HCT116 (cell line): ENCODE results near the gene TBPL1. TPM values are rescaled to one million over a fixed set of nuclear protein-coding genes. Genes with fewer than 3 reads are reported as not detected.

Experiments used
- ATAC-seq: fragments of 200-7000 bp; cut with Tn5 transposase; 2 replicates; pipeline ENCODE4 v1.9.1; 2020; ENCODE audit warnings: mild to moderate bottlenecking, moderate library complexity
- BruUV-seq: library from RNA; stranded (reverse); fragments of 400-500 nt; replicated peaks from 2 replicates; lab custom pipeline; 2021; lab: Mats Ljungman, UMichigan
- CTCF ChIA-PET: fragments of 300-600 bp; sonication (Branson Sonifier 250); formaldehyde crosslinking; loops from one replicate; lab custom pipeline; 2021; ENCODE audit warnings: antibody characterized with exemption; lab: Charles Lee
- POLR2A ChIA-PET: fragments of 300-600, 350-600 bp; sonication (Branson Sonifier 250); formaldehyde crosslinking; loops from one replicate; lab custom pipeline; 2021; ENCODE audit warnings: antibody characterized with exemption; lab: Charles Lee
- RAD21 ChIA-PET, 2 experiments: fragments of 300-600 bp; sonication (Branson Sonifier 250); formaldehyde crosslinking; loops; one replicate each; lab custom pipeline; 2023; ENCODE audit warnings: low total read pairs in 2 of 2; ENCODE audit not compliant: uncharacterized antibody in 2 of 2, unreplicated experiment in 2 of 2, low non-redundant PET in 1 of 2; lab: Charles Lee
- DNase-seq: peaks from one replicate; pipeline ENCODE4 v3.0.0-alpha.2; 2010; ENCODE audit warnings: low read depth, low spot score
- H2AFZ ChIP-seq: fragments of 200-600 bp; shearing (Covaris generic), sonication (generic); 2 replicates; pipeline ENCODE4 v1.6.1; 2017; ENCODE audit warnings: low read depth, mixed run types, mixed read lengths, antibody characterized with exemption, low read length; ENCODE audit not compliant: poor library complexity, severe bottlenecking
- H3K27ac ChIP-seq: 2 replicates; pipeline ENCODE4 v1.5.1; 2012; ENCODE audit warnings: low read depth, low read length
- H3K27me3 ChIP-seq: fragments of 200-600 bp; sonication (generic); 2 replicates; pipeline ENCODE4 v1.6.1; 2016; ENCODE audit warnings: mixed run types, low read length, mixed read lengths; ENCODE audit not compliant: insufficient read depth
- H3K36me3 ChIP-seq, 2 experiments: fragments of 200-500 bp in 1 of 2; fragments of 200-600 bp in 1 of 2; sonication (Bioruptor generic) in 1 of 2; sonication (generic) in 1 of 2; 2 replicates each; pipeline versions ENCODE4 v1.5.1 to v1.6.1; 2014 to 2016; ENCODE audit warnings: low read length in 2 of 2, inconsistent platforms in 1 of 2, mixed read lengths in 1 of 2, mixed run types in 1 of 2; ENCODE audit not compliant: insufficient read depth in 2 of 2, control insufficient read depth in 1 of 2
- H3K4me1 ChIP-seq, 2 experiments: fragments of 200-600 bp in 1 of 2; sonication (generic) in 1 of 2; 2 replicates each; pipeline versions ENCODE4 v1.5.1 to v1.6.1; 2012 to 2017; ENCODE audit warnings: low read length in 2 of 2, inconsistent platforms in 1 of 2, mild to moderate bottlenecking in 1 of 2, mixed read lengths in 1 of 2, mixed run types in 1 of 2, moderate library complexity in 1 of 2; ENCODE audit not compliant: insufficient read depth in 2 of 2, control insufficient read depth in 1 of 2
- H3K4me2 ChIP-seq: fragments of 200-600 bp; sonication (generic); 2 replicates; pipeline ENCODE4 v1.6.1; 2017; ENCODE audit warnings: mixed run types, low read length, mixed read lengths
- H3K4me3 ChIP-seq, 2 experiments: fragments of 200-600 bp in 1 of 2; sonication (generic) in 1 of 2; replicated peaks in 1 of 2; 2 replicates each; pipeline ENCODE4 v1.5.1; 2011 to 2016; ENCODE audit warnings: low read length in 2 of 2, control low read depth in 1 of 2, low read depth in 1 of 2, mild to moderate bottlenecking in 1 of 2, mixed read lengths in 1 of 2, mixed run types in 1 of 2
- H3K79me2 ChIP-seq: fragments of 200-600 bp; sonication (generic); 2 replicates; pipeline ENCODE4 v1.6.1; 2017; ENCODE audit warnings: mild to moderate bottlenecking, mixed run types, low read length, moderate library complexity, mixed read lengths; ENCODE audit not compliant: insufficient read depth
- H3K9ac ChIP-seq: fragments of 200-600 bp; sonication (generic); 2 replicates; pipeline ENCODE4 v1.6.1; 2016; ENCODE audit warnings: low read length, mixed read lengths
- H3K9me2 ChIP-seq: fragments of 200-600 bp; sonication (generic), shearing (Covaris generic); 2 replicates; pipeline ENCODE4 v1.6.1; 2017; ENCODE audit warnings: mixed run types, mild to moderate bottlenecking, moderate library complexity; ENCODE audit not compliant: insufficient read depth
- H3K9me3 ChIP-seq, 2 experiments: fragments of 200-500 bp in 1 of 2; fragments of 200-600 bp in 1 of 2; sonication (Bioruptor generic) in 1 of 2; sonication (generic) in 1 of 2; 2 replicates each; pipeline ENCODE4 v1.6.1; 2014 to 2017; ENCODE audit warnings: low read length in 2 of 2, mixed read lengths in 2 of 2, inconsistent platforms in 1 of 2, low read depth in 1 of 2, mild to moderate bottlenecking in 1 of 2, mixed run types in 1 of 2, moderate library complexity in 1 of 2; ENCODE audit not compliant: control insufficient read depth in 1 of 2, insufficient read depth in 1 of 2
- H4K20me1 ChIP-seq: fragments of 200-600 bp; sonication (generic), shearing (Covaris generic); 2 replicates; pipeline ENCODE4 v1.6.1; 2017; ENCODE audit warnings: mixed run types, mild to moderate bottlenecking, moderate library complexity; ENCODE audit not compliant: insufficient read depth
- ATF3 ChIP-seq: IDR thresholded peaks from 2 replicates; pipeline ENCODE4 v1.6.1; 2012
- CBX3 ChIP-seq: IDR thresholded peaks from 2 replicates; pipeline ENCODE4 v1.6.1; 2012; ENCODE audit warnings: low read depth
- CEBPB ChIP-seq: IDR thresholded peaks from 2 replicates; pipeline ENCODE4 v1.6.1; 2012; ENCODE audit warnings: low read depth
- CTCF ChIP-seq, 3 experiments: fragments of 200-600 bp in 1 of 3; sonication (generic) in 1 of 3; IDR thresholded peaks in 2 of 3; conservative IDR thresholded peaks in 1 of 3; 2 replicates each; pipeline ENCODE4 v1.5.1; 2012 to 2017; ENCODE audit warnings: low read depth in 2 of 3, low read length in 2 of 3, antibody characterized with exemption in 1 of 3, borderline replicate concordance in 1 of 3, control low read depth in 1 of 3, mild to moderate bottlenecking in 1 of 3, mixed read lengths in 1 of 3, mixed run types in 1 of 3, moderate library complexity in 1 of 3; ENCODE audit not compliant: insufficient read depth in 1 of 3
- EGR1 ChIP-seq: IDR thresholded peaks from 2 replicates; pipeline ENCODE4 v1.6.1; 2012; ENCODE audit warnings: low read depth
- ELF1 ChIP-seq: IDR thresholded peaks from 2 replicates; pipeline ENCODE4 v1.6.1; 2012; ENCODE audit warnings: low read depth, borderline replicate concordance
- EZH2 ChIP-seq: fragments of 200-600 bp; sonication (generic); IDR thresholded peaks from 2 replicates; pipeline ENCODE4 v1.6.1; 2017; ENCODE audit warnings: antibody characterized with exemption, mixed run types
- EZH2phosphoT487 ChIP-seq: fragments of 200-600 bp; IDR thresholded peaks from 2 replicates; pipeline ENCODE4 v1.6.1; 2018; ENCODE audit warnings: antibody characterized with exemption, borderline replicate concordance
- FOSL1 ChIP-seq: IDR thresholded peaks from 2 replicates; pipeline ENCODE4 v1.6.1; 2012; ENCODE audit warnings: low read depth
- JUND ChIP-seq: IDR thresholded peaks from 2 replicates; pipeline ENCODE4 v1.6.1; 2012
- MAX ChIP-seq: IDR thresholded peaks from 2 replicates; pipeline ENCODE4 v1.6.1; 2012
- POLR2A ChIP-seq: IDR thresholded peaks from 2 replicates; pipeline ENCODE4 v1.7.0; 2011; ENCODE audit warnings: borderline replicate concordance; ENCODE audit not compliant: insufficient read depth, insufficient read length; ENCODE audit errors: extremely low read depth
- REST ChIP-seq: IDR thresholded peaks from 2 replicates; pipeline ENCODE4 v1.6.1; 2012; ENCODE audit warnings: low read depth
- SP1 ChIP-seq: IDR thresholded peaks from 2 replicates; pipeline ENCODE4 v1.6.1; 2012; ENCODE audit warnings: low read depth
- SRF ChIP-seq: IDR thresholded peaks from 2 replicates; pipeline ENCODE4 v1.6.1; 2012; ENCODE audit warnings: low read depth
- YY1 ChIP-seq: IDR thresholded peaks from 2 replicates; pipeline ENCODE4 v1.6.1; 2011; ENCODE audit warnings: low read length, low read depth, moderate library complexity, mild to moderate bottlenecking; ENCODE audit not compliant: insufficient replicate concordance; ENCODE audit errors: extremely low read depth
- ZBTB33 ChIP-seq: IDR thresholded peaks from 2 replicates; pipeline ENCODE4 v1.6.1; 2011; ENCODE audit warnings: mild to moderate bottlenecking, low read length, moderate library complexity; ENCODE audit not compliant: insufficient replicate concordance; ENCODE audit errors: extremely low read depth
- ZNF274 ChIP-seq: fragments of 200-500 bp; sonication (Bioruptor generic); IDR thresholded peaks from 2 replicates; pipeline ENCODE4 v1.6.1; 2014; ENCODE audit warnings: mild to moderate bottlenecking, low read depth, low read length, inconsistent platforms
- intact Hi-C: fragments of 100-400 bp; cut with micrococcal nuclease; formaldehyde crosslinking; loops from 2 replicates; pipeline ENCODE4 v1.10.0; 2022
- total RNA-seq: library from RNA; stranded (reverse); gene quantifications from one replicate; pipeline ENCODE4 v1.2.1, GENCODE V29; 2021; ENCODE audit not compliant: unreplicated experiment

TBPL1 gene
- total RNA-seq, 1 experiment from 2014 or later, result 34.9 TPM

- ATAC-seq, result peak; percentile 99
- Histone ChIP-seq H2AFZ (no peak overlapping the region), H3K36me3 (peaks cover 3% of the 10 kb centered on the region in 2 experiments; a peak in 1 of 4 replicates), H3K4me3 (no peak overlapping the region), H3K9me2 (no peaks in the 10 kb centered on the region), H3K9me3 (no peaks in the 10 kb centered on the region), H3K27ac (no peak overlapping the region), H3K79me2 (peaks cover 15% of the 10 kb centered on the region), H4K20me1 (no peaks in the 10 kb centered on the region), H3K27me3 (no peaks in the 10 kb centered on the region), H3K4me1 (peaks cover 7 to 16% of the 10 kb centered on the region in 2 experiments; a peak in 3 of 4 replicates), H3K9ac (no peak overlapping the region), H3K4me2 (peak overlapping the region; percentile 47; the same call in 1 of the 2 replicates)
- no TSS peak for BruUV-seq
- intact Hi-C loops, result no loop called here
- ChIA-PET RAD21 (no interaction called here), POLR2A (no interaction called here), CTCF (no interaction called here)
- no peak for DNase-seq
- TF ChIP-seq YY1 (no peak), CBX3 (0 out of 2 replicates have a peak, but pooled peaks have one; percentile 50), EGR1 (no peak), ZBTB33 (no peak), SP1 (no peak), MAX (no peak), CEBPB (peak; percentile 87), EZH2phosphoT487 (no peak), FOSL1 (peak; percentile 33; the same call in 1 of the 2 replicates), ATF3 (no peak), REST (no peak), JUND (0 out of 2 replicates have a peak, but pooled peaks have one; percentile 12), ZNF274 (no peak), EZH2 (no peak), CTCF (IDR thresholded peaks at IDR 0.05 in 2 of 3, conservative IDR thresholded peaks at IDR 0.05 in 1 of 3; ENCODE audit: borderline replicate concordance in 1 of 3, insufficient read depth in 1 of 3, low read depth in 2 of 3, low read length in 2 of 3) (0 out of 6 replicates have a peak, but pooled peaks of 1 of the 3 experiments have one; percentile 8), SRF (no peak), ELF1 (no peak), POLR2A (no peak)
Observed at GRCh38 chr6:133983099-133983939, 30.3 kb downstream of the TBPL1 start.
